Nephron (organoid): ENCODE data around the gene KLF4.

ENCODE experiments used
- H3K27ac Mint-ChIP-seq, 3 experiments: 2 replicates each; pipeline ENCODE4 v1.8.0; 2020; ENCODE audit warnings: mixed read lengths in 3 of 3, mild to moderate bottlenecking in 2 of 3, moderate library complexity in 1 of 3
- H3K27me3 Mint-ChIP-seq: 2 replicates; pipeline ENCODE4 v1.8.0; 2021; ENCODE audit warnings: low read depth, mild to moderate bottlenecking, moderate library complexity, mixed read lengths
- H3K36me3 Mint-ChIP-seq: 2 replicates; pipeline ENCODE4 v1.8.0; 2020; ENCODE audit warnings: low read depth, mixed read lengths
- H3K4me1 Mint-ChIP-seq: 2 replicates; pipeline ENCODE4 v1.8.0; 2020; ENCODE audit warnings: mixed read lengths
- H3K4me3 Mint-ChIP-seq, 3 experiments: 2 replicates each; pipeline ENCODE4 v1.8.0; 2020; ENCODE audit warnings: mild to moderate bottlenecking in 3 of 3, mixed read lengths in 3 of 3, moderate library complexity in 2 of 3
- H3K9me3 Mint-ChIP-seq: 2 replicates; pipeline ENCODE4 v1.8.0; 2020; ENCODE audit warnings: mixed read lengths
- TF ChIP-seq, protein P1 (sequence below), 3 experiments: fragments of 200-600 bp; sonication (generic); IDR thresholded peaks; one replicate each; pipeline ENCODE4 v1.5.0; 2021; ENCODE audit warnings: antibody characterized with exemption in 3 of 3; ENCODE audit not compliant: unreplicated experiment in 3 of 3

Gene KLF4

DNA sequence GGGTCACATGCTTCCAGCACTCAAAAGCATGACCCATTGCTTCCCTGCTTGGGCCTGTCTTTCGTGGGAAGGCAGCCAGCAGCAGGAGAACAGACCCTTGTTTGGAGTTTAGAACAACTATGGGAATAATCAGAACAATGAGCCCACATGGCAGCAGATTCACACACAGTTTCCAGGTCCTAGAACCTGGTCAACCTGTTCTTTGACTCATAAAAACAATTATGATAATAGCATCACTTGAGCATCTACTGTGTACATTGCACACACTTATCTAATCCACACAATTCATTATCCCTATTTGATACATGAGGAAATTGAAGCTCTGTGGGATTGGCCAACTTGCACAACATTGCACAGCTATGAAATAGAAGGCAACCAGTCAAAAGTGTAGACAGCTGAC is 41.7 kb downstream of the KLF4 start:
- Mint-ChIP-seq H3K27me3 (peaks cover 6% of the 10 kb centered on the region), H3K4me3 (no peak overlapping the region), H3K4me1 (no peaks in the 10 kb centered on the region), H3K9me3 (no peaks in the 10 kb centered on the region), H3K36me3 (no peaks in the 10 kb centered on the region), H3K27ac (no peak overlapping the region)
- TF ChIP-seq, protein P1, sequence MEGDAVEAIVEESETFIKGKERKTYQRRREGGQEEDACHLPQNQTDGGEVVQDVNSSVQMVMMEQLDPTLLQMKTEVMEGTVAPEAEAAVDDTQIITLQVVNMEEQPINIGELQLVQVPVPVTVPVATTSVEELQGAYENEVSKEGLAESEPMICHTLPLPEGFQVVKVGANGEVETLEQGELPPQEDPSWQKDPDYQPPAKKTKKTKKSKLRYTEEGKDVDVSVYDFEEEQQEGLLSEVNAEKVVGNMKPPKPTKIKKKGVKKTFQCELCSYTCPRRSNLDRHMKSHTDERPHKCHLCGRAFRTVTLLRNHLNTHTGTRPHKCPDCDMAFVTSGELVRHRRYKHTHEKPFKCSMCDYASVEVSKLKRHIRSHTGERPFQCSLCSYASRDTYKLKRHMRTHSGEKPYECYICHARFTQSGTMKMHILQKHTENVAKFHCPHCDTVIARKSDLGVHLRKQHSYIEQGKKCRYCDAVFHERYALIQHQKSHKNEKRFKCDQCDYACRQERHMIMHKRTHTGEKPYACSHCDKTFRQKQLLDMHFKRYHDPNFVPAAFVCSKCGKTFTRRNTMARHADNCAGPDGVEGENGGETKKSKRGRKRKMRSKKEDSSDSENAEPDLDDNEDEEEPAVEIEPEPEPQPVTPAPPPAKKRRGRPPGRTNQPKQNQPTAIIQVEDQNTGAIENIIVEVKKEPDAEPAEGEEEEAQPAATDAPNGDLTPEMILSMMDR (IDR thresholded peaks at IDR 0.05; ENCODE audit: unreplicated experiment in 3 of 3), result no peak

DNA sequence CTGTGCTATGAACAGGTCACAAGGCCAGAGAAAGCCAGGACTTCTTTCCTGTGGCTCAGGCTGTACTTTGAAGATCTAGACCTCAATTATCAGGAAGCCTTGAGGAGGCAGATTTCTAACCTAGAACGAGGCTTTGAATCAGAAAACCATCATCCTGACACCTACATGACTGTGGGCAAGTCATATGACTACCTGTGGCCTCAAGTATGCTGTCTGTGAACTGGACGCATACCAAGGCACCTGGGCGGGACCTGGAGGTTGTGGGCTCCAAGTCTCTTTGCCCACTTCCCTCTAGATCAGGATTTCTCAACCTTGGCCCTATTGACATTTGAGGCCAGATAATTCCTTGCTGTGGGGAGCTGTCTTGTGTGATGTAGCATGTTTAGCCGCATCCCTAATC is 42.5 kb downstream of the KLF4 start:
- no peaks in the 10 kb centered on the region for H3K9me3 Mint-ChIP-seq
- peaks cover 6% of the 10 kb centered on the region for H3K27me3 Mint-ChIP-seq
- H3K27ac Mint-ChIP-seq, result no peak overlapping the region
- no peaks in the 10 kb centered on the region for H3K4me1 Mint-ChIP-seq
- no peak overlapping the region for H3K4me3 Mint-ChIP-seq
- no peaks in the 10 kb centered on the region for H3K36me3 Mint-ChIP-seq
- TF ChIP-seq, protein P1 (IDR thresholded peaks at IDR 0.05; ENCODE audit: unreplicated experiment in 3 of 3), result no peak

DNA sequence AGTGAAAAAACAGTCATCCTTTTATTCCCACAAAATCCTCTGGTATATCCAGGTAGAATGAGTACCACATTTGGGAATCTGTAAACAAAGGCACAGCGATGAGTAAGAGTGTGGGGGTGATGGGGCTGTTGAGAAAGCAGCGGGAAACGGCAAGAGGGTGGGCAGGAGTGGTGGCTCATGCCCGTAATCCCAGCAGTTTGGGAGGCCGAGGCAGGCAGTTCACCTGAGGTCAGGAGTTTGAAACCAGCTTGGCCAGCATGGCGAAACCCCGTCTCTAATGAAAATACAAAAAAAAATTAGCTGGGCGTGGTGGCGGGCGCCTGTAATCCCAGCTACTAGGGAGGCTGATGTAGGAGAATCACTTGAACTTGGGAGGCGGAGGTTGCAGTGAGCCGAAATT is 43.1 kb downstream of the KLF4 start:
- H3K36me3 Mint-ChIP-seq, result no peaks in the 10 kb centered on the region
- TF ChIP-seq, protein P1 (IDR thresholded peaks at IDR 0.05; ENCODE audit: unreplicated experiment in 3 of 3), result no peak
- H3K27me3 Mint-ChIP-seq, result peaks cover 7% of the 10 kb centered on the region
- H3K4me3 Mint-ChIP-seq, result no peak overlapping the region
- no peak overlapping the region for H3K27ac Mint-ChIP-seq
- no peaks in the 10 kb centered on the region for H3K9me3 Mint-ChIP-seq
- H3K4me1 Mint-ChIP-seq, result no peaks in the 10 kb centered on the region

DNA sequence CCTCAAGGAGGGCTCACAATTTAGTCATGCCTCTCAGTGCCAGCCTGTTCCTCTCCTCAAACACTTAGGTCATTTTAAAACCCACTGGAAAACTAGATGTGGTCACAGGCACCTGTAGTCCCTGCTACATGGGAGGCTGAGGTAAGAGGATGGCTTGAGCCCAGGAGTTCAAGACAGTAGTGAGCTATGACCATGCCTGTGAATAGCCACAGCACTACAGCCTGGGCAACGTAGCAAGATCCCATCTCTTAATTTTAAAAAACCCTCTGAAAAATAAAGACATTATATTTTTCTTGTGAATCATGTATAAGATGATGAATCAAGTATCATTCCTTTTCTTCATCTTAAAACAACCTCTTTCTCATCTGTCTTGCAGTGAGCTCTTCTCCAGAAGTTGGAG is 45.8 kb downstream of the KLF4 start:
- TF ChIP-seq, protein P1 (IDR thresholded peaks at IDR 0.05; ENCODE audit: unreplicated experiment in 3 of 3), result no peak
- H3K27ac Mint-ChIP-seq, result no peak overlapping the region
- no peaks in the 10 kb centered on the region for H3K9me3 Mint-ChIP-seq
- peaks cover 11% of the 10 kb centered on the region for H3K27me3 Mint-ChIP-seq
- H3K36me3 Mint-ChIP-seq, result no peaks in the 10 kb centered on the region
- no peak overlapping the region for H3K4me3 Mint-ChIP-seq
- H3K4me1 Mint-ChIP-seq, result no peaks in the 10 kb centered on the region

DNA sequence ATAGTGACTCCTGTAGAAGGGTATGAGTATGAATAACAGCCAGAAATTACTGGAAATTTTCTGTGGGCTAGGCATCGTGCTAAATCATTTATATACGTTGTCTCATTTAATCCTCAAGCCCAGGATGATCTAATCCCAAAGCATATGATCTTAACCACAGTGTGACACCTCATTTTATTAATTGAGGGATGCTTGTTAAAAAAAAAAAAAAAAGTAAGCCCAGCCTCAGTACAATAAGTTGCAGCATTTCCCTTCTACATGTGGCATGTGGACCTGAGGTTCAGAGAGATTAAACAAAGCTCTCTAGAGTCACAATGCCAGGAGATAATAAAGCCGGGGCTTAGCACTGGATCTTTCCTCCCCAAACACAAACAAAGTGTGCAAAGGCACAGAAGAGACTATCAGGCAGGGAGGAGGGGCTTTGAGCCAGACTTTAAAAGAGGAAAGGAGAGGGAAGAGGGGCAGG is 49.5 kb downstream of the KLF4 start:
- Mint-ChIP-seq H3K27me3 (peaks cover 6% of the 10 kb centered on the region), H3K36me3 (no peaks in the 10 kb centered on the region), H3K27ac (no peak overlapping the region), H3K9me3 (no peaks in the 10 kb centered on the region), H3K4me1 (no peaks in the 10 kb centered on the region), H3K4me3 (no peak overlapping the region)
- TF ChIP-seq, protein P1 (IDR thresholded peaks at IDR 0.05; ENCODE audit: unreplicated experiment in 3 of 3), result no peak

DNA sequence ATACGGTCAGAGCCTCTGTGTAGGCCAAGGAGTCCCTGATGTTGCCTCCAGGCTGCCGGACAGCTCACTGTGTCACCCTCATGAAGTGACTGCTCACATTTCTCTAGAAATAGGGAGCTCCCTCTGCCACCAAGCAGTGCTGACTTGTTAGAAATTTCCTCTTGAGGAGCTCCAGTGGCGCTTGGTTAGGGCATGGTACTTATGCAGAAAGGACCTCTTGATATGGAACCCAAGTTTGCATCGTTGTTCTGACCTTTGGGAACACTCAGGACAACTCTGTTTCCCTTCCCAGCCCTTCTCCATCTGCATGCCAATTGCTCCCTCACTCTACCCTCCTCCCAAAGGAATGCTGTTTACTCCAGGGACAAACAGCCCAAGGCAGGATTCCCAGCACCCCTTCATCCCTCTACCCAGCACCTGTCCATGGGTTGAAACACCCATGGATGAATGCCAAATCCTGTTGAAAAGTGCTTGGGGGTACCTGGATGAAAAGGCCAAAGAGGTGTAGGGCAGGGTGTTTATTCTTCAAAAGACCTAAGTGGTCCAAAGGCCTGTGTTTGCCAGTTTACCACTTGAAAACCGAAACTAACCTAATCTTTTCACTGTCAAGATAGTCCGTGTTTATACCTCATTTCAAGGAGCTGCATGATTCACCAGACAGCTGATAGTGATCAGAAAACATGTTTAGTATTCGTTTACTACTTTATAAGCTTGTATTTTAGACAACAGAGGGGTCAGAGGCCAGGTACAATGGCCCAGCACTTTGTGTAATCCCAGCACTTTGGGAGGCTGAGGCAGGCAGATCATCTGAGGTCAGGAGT is 51.1 kb downstream of the KLF4 start:
- Mint-ChIP-seq H3K27ac (no peak overlapping the region), H3K4me1 (no peaks in the 10 kb centered on the region), H3K4me3 (no peak overlapping the region), H3K9me3 (no peaks in the 10 kb centered on the region), H3K36me3 (no peaks in the 10 kb centered on the region), H3K27me3 (peaks cover 5% of the 10 kb centered on the region)
- TF ChIP-seq, protein P1 (IDR thresholded peaks at IDR 0.05; ENCODE audit: unreplicated experiment in 3 of 3), result no peak
